NCI-H2081 treated with DMSO at 0.1 percent for 48 hours (cell line): Measurements from ENCODE around the gene DNAJC6.

Source experiments
- DNase-seq: peaks from one replicate; lab custom pipeline; 2025; lab: John Stamatoyannopoulos, UW

The DNAJC6 gene

GRCh38 chr1:65292861-65293593, 16.3 kb upstream of the DNAJC6 start:
- no peak for DNase-seq

GRCh38 chr1:65297706-65298105, 11.6 kb upstream of the DNAJC6 start:
- no peak for DNase-seq

GRCh38 chr1:65299328-65299727, 10.0 kb upstream of the DNAJC6 start:
- no peak for DNase-seq

DNA sequence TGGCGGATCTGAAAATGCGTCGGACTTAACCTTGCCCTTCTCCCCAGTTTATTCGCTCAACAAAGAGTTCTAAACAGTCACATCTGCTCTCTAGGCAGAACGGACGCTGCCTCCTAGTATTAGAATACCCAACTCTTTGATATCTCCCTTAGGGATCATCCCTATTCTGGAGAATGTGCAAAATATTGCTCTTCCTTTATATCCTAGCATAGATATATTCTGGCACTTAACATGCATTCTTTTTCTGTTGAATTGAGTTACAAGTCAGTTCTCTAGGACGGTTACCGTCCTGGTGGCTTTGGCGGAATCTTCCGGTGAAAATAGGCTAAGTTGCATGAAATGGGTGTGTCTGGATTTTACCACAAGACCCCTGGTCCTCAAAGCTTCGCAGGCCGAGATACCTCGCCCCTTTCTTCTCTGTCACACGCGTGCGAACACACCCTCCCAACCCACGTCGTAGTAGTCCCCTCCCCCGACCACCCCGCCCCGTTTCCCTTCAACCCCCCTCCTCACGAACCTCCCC, 501 bp upstream of the DNAJC6 start:
- DNase-seq, result no peak

DNA sequence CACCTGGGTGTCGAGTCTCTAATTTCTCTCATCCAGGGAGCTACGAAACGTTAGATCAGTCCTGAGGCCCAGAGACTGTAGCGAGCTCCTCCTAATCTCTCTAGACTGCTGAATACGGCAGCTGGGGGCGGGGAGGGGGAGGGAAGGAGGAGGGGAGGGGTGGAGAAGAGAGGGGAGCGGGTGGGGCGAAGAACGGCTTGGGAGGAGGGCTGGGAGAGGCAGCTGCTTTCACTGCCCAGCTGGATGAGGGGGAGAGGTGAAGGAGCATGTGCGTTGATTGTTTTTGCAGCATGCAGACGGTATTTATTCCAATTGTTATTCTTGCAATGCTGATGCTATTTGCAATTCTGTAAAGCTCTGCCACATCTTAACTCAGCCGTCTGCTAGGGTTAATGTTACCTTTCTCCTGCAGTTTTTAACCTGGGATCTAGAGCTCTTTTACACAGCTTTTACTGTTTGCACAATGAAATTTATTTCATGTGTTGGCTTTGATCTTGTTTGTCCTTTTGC, 790 bp downstream of the DNAJC6 start:
- DNase-seq, result no peak

GRCh38 chr1:65311760-65312159, 2.4 kb downstream of the DNAJC6 start:
- DNase-seq, result no peak

DNA sequence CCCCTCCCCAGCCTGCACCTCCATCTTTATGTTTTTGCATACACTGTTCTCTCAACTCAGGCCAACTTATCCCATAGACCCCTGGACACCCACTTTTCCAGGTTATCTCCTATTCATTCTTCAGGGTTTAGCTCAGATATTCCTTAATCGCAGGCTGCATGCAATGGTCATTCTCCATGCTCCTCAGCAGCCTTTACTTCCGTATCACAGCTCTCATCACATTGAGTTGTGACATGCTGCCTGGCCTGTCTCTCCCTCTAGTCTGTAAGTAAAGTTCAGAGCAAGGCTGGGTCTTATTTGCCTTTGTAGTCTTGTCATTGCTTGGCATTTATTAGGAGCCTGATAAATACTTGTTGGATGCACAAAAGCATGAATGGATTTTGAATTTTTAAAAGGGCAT, 6.9 kb downstream of the DNAJC6 start:
- no peak for DNase-seq

DNA sequence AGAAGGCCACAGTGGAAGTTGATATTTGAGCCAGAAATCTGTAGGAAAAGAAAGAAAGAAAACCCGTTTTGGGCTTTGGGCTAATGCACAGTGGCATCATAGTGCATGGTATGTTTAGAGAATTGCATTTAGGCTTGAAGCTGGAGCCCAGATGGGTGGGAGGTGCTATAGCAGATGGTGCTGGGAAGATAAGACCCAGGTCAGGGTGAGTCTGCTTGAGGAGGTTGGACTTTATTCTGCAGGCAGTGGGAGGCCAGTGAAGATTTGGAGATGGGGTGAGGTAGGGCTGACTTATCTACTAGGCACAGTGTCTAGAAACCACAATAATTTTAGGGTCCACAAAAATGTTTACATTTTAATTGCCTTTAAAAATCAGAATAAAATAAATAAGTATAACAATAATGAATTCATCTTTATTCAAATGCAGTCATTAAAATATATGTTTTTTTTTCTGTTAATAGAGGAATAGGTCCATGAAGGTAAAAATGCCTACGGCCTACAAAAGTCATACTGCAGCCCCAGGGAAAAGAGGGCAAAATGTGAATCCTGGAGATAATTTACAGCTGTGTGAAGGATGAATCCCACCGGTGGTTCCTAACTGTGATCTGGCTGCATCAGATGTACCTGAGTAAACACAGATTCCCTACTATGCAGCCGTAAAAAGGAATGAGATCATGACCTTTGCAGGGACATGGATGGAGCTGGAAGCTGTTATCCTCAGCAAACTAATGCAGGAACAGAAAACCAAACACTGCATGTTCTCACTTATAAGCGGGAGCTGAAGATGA, 8.7 kb downstream of the DNAJC6 start:
- no peak for DNase-seq

- DNase-seq, result no peak
Observed at GRCh38 chr1:65319141-65319540, 9.8 kb downstream of the DNAJC6 start.

- no peak for DNase-seq
Observed at GRCh38 chr1:65319754-65320153, 10.4 kb downstream of the DNAJC6 start.

DNA sequence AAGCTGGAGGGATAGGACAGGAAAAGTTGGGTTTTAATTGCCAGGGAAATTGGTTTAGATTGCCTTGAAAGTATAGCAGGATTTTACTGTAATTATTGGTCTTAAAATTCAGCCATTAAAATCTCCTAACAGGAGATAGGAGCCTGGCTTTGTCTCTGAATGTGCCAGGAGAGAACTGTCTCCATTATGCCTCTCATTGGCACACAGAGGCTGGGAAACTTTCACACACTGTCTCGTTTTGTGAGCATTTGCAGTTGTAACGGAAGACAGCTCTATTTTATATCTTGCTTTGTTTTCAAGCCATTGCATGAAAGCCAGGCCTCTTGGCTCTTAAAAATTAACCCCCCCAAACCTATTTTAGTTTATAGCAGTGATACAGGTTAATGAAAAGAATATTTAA, 12.5 kb downstream of the DNAJC6 start:
- DNase-seq, result no peak

DNA sequence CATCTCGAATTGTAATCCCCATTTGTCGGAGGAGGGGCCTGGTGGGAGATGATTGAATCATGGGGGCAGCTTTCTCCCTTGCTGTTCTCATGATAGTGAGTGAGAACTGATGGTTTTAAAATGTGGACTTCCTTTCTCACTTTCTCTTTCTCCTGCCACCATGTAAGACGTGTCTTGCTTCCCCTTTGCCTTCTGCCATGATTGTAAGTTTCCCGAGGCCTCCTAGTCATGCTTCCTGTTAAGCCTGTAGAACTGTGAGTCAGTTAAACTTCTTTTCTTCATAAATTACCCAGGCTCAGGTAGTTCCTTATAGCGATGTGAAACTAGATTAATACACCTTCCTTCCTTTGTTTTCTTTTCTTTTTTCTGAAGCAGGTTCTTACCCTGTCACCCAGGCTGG, 13.9 kb downstream of the DNAJC6 start:
- DNase-seq, result no peak

DNA sequence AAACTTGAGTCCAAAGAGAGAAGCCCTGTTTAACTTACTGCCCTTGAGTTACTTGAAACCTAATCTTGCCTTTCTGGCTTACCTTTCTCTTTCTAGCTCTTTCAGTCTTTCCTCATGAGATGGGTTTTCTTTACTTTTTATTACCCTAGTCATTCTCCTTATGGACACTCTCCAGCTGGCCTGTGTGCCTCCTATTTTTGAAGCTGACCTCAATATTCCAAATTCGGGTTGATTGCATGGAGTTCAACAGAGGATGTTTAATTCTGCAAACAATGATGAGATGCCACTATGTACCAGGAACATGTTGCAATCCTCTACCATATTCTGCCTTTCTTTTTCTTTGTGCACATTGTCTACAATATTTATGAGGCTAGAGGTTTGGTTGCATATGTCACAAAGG, 20.7 kb downstream of the DNAJC6 start:
- DNase-seq, result no peak

DNA sequence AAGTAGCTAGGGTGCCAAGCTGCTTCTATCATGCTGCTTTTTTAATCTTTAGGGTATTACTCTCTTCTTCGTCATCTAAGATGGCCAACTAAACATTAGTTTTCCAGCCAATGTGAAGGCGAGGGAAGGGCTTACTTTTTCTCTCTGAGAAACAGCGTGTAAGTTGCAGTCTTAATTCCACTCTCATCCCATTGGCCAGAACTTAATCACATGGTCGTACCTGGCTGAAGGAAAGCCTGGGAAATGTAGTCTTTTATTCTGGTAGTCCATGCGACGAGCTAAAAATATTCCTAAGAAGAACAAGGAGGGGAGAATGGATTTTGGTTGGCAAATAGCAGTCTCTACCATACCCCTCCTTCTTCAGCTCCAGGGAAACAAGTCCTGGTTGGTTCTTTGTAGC, 21.5 kb downstream of the DNAJC6 start:
- no peak for DNase-seq

- DNase-seq, result no peak
Observed at GRCh38 chr1:65332821-65333220, 23.5 kb downstream of the DNAJC6 start.

DNA sequence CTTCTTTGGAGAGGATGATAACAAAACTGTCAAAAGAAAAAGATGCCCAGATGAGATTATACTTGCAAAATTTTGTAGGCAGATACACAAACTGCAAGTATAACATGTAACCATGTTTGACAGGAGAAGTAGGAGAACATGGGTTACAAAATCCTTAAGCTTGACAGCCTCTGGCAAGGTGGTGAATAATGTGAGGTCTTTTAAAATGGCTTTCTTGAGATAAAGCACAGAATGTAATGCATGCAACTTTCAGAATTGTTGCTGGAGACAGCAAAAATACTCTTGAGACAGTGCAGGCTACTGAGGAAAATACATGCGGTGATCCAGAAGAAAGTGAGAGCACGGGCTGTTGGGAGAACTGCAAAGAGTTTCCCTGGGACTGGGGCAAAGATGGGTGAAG, 24.7 kb downstream of the DNAJC6 start:
- no peak for DNase-seq

GRCh38 chr1:65339866-65340468, 30.6 kb downstream of the DNAJC6 start:
- DNase-seq, result no peak

DNA sequence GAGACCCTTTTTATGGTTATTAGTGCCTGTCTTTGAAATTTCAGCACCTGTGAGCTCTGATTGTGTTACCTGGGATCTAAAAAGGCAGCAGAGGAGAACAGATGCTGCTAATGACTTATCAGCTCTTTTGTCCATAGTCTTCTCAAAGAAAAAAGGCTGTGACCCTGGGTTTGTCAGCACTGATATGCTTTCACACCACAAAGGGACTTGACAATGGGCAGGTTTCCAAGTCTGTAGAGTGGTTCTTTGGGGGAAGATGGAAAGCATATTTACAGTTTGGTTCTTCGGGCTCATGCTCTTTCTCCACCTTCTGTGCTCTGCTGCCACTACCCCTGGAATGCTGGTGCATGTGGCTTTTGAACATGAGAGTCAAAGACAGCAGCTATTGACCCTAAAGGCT, 32.0 kb downstream of the DNAJC6 start:
- DNase-seq, result no peak

GRCh38 chr1:65343286-65343685, 33.9 kb downstream of the DNAJC6 start:
- DNase-seq, result no peak

GRCh38 chr1:65344171-65344814, 35.0 kb downstream of the DNAJC6 start:
- no peak for DNase-seq

- DNase-seq, result no peak
Observed at GRCh38 chr1:65346190-65346589, 36.8 kb downstream of the DNAJC6 start.

- no peak for DNase-seq
Observed at GRCh38 chr1:65355031-65355712, 45.8 kb downstream of the DNAJC6 start.
